ENCODE measurements around the gene TSHZ1.

Gene TSHZ1

GRCh38 chr18:75204732-75205513 is 5.7 kb upstream of the TSHZ1 start:
- Histone ChIP-seq H3K27ac (ENCODE audit: extremely low read depth, low read depth, low read length) (no peak overlapping the region), H3K4me1 (ENCODE audit: control insufficient read depth, insufficient read depth, low read length) (peaks cover 21% of the 10 kb centered on the region), H3K4me3 (ENCODE audit: low read depth, low read length) (no peak overlapping the region), H3K9me3 (ENCODE audit: control insufficient read depth, insufficient read depth, low read depth, low read length) (no peaks in the 10 kb centered on the region), H3K36me3 (ENCODE audit: control insufficient read depth in 2 of 2, insufficient read depth in 1 of 2, low read length in 2 of 2) (peaks cover 1 to 4% of the 10 kb centered on the region in 2 experiments; a peak in 2 of 3 replicates)
- ChIA-PET POLR2A (no interaction called here), CTCF (no interaction called here)
- TF ChIP-seq ZNF335 (tag by site-specific recombination; conservative IDR thresholded peaks at IDR 0.05), result no peak

- CTCF ChIA-PET, result no interaction called here
- H3K4me1 ChIP-seq (ENCODE audit: control insufficient read depth, insufficient read depth, low read length), result peaks cover 23% of the 10 kb centered on the region
- H3K27ac ChIP-seq (ENCODE audit: extremely low read depth, low read depth, low read length), result no peak overlapping the region
- no peaks in the 10 kb centered on the region for H3K9me3 ChIP-seq (ENCODE audit: control insufficient read depth, insufficient read depth, low read depth, low read length)
- POLR2A ChIA-PET, result no interaction called here
- TF ChIP-seq KLF7 (tag by site-specific recombination; IDR thresholded peaks at IDR 0.05; ENCODE audit: borderline replicate concordance) (no peak), ZFHX2 (tag by site-specific recombination; conservative IDR thresholded peaks at IDR 0.05) (no peak), ZNF776 (tag by site-specific recombination; IDR thresholded peaks at IDR 0.05; ENCODE audit: borderline replicate concordance) (no peak), INSM2 (tag by site-specific recombination; IDR thresholded peaks at IDR 0.05) (no peak), ZNF366 (tag by site-specific recombination; conservative IDR thresholded peaks at IDR 0.05) (0 out of 2 replicates have a peak, but pooled peaks have one; percentile 23), ZNF10 (tag by site-specific recombination; IDR thresholded peaks at IDR 0.05) (no peak), ZNF623 (tag by site-specific recombination; IDR thresholded peaks at IDR 0.05) (no peak)
- peaks cover 0 to 4% of the 10 kb centered on the region in 2 experiments; a peak in 1 of 3 replicates for H3K36me3 ChIP-seq (ENCODE audit: control insufficient read depth in 2 of 2, insufficient read depth in 1 of 2, low read length in 2 of 2)
- H3K4me3 ChIP-seq (ENCODE audit: low read depth, low read length), result no peak overlapping the region
Observed at GRCh38 chr18:75205514-75206132, 5.0 kb upstream of the TSHZ1 start.

- Histone ChIP-seq H3K4me1 (ENCODE audit: control insufficient read depth, insufficient read depth, low read length) (peaks cover 22% of the 10 kb centered on the region), H3K9me3 (ENCODE audit: control insufficient read depth, insufficient read depth, low read depth, low read length) (no peaks in the 10 kb centered on the region), H3K4me3 (ENCODE audit: low read depth, low read length) (peak overlapping the region; percentile 91; the same call in 1 of the 2 replicates), H3K36me3 (ENCODE audit: control insufficient read depth in 2 of 2, insufficient read depth in 1 of 2, low read length in 2 of 2) (peaks cover 0 to under 1% of the 10 kb centered on the region in 2 experiments; a peak in 1 of 3 replicates), H3K27ac (ENCODE audit: extremely low read depth, low read depth, low read length) (peak overlapping the region; percentile 99; the same call in 1 of the 2 replicates)
- CTCF ChIA-PET, result interaction anchor here (0.7 kb wide), 1 partner anchor 148 kb away, joined by 3 read pairs; no protein-coding TSS in a partner anchor
- POLR2A ChIA-PET, result no interaction called here
- TF ChIP-seq SCRT1 (tag by site-specific recombination; IDR thresholded peaks at IDR 0.05; ENCODE audit: borderline replicate concordance), result no peak
- TF ChIP-seq ZIC2 (tag by site-specific recombination; IDR thresholded peaks at IDR 0.05), result peak; percentile 81
Observed at GRCh38 chr18:75206452-75207309, 3.9 kb upstream of the TSHZ1 start.

- H3K4me1 ChIP-seq (ENCODE audit: control insufficient read depth, insufficient read depth, low read length), result peaks cover 17% of the 10 kb centered on the region
- peak overlapping the region; percentile 99; the same call in 1 of the 2 replicates for H3K27ac ChIP-seq (ENCODE audit: extremely low read depth, low read depth, low read length)
- H3K36me3 ChIP-seq (ENCODE audit: control insufficient read depth in 2 of 2, insufficient read depth in 1 of 2, low read length in 2 of 2), result no peaks in the 10 kb centered on the region
- no peaks in the 10 kb centered on the region for H3K9me3 ChIP-seq (ENCODE audit: control insufficient read depth, insufficient read depth, low read depth, low read length)
- POLR2A ChIA-PET, result no interaction called here
- CTCF ChIA-PET, result interaction anchor here (0.7 kb wide), 1 partner anchor 170 kb away, joined by 3 read pairs; no protein-coding TSS in a partner anchor
- peak overlapping the region; percentile 91 for H3K4me3 ChIP-seq (ENCODE audit: low read depth, low read length)
- TF ChIP-seq PRDM4 (tag by site-specific recombination; IDR thresholded peaks at IDR 0.05) (peak; percentile 56; the same call in 1 of the 2 replicates), ZFP37 (tag by site-specific recombination; IDR thresholded peaks at IDR 0.05) (0 out of 2 replicates have a peak, but pooled peaks have one; percentile 13), ZNF600 (tag by site-specific recombination; IDR thresholded peaks at IDR 0.05) (peak; percentile 38), ZFHX2 (tag by site-specific recombination; conservative IDR thresholded peaks at IDR 0.05) (peak; percentile 18; the same call in 1 of the 2 replicates), ZXDB (tag by site-specific recombination; IDR thresholded peaks at IDR 0.05) (0 out of 2 replicates have a peak, but pooled peaks have one; percentile 9), ZNF692 (tag by site-specific recombination; IDR thresholded peaks at IDR 0.05) (0 out of 2 replicates have a peak, but pooled peaks have one; percentile 22), SCRT2 (tag by site-specific recombination; IDR thresholded peaks at IDR 0.05) (peak; percentile 62; the same call in 1 of the 2 replicates)
Observed at GRCh38 chr18:75207310-75208154, 3.1 kb upstream of the TSHZ1 start.

Data from HEK293 (cell line).